Measurements from ENCODE around the gene EPHA4.
A peak's percentile ranks its signal among the peaks of the same experiment; 100 is the strongest.

The EPHA4 gene

GRCh38 chr2:221505605-221506004 is 66.5 kb downstream of the EPHA4 start:
- Histone ChIP-seq H3K9ac (ENCODE audit: low read length) (no peak overlapping the region), H3K27me3 (ENCODE audit: low read depth, low read length) (no peaks in the 10 kb centered on the region), H3K4me3 (ENCODE audit: low read length) (no peak overlapping the region), H2AFZ (ENCODE audit: low read depth, low read length) (no peak overlapping the region), H3K9me3 (ENCODE audit: insufficient read depth, low read length) (no peaks in the 10 kb centered on the region), H3K4me1 (ENCODE audit: low read length) (peaks cover 9% of the 10 kb centered on the region), H3K4me2 (ENCODE audit: low read length) (no peak overlapping the region), H3K36me3 (replicated peaks; ENCODE audit: low read depth, low read length) (peaks cover 3% of the 10 kb centered on the region), H3K27ac (ENCODE audit: low read length) (no peak overlapping the region), H4K20me1 (ENCODE audit: insufficient read depth, low read length) (no peaks in the 10 kb centered on the region), H3K79me2 (ENCODE audit: low read length) (no peaks in the 10 kb centered on the region)
- no peak for TF ChIP-seq CTCF (IDR thresholded peaks at IDR 0.05; ENCODE audit: low read depth, low read length)
- no peak for TF ChIP-seq EZH2phosphoT487 (IDR thresholded peaks at IDR 0.05; ENCODE audit: low read depth)

DNA sequence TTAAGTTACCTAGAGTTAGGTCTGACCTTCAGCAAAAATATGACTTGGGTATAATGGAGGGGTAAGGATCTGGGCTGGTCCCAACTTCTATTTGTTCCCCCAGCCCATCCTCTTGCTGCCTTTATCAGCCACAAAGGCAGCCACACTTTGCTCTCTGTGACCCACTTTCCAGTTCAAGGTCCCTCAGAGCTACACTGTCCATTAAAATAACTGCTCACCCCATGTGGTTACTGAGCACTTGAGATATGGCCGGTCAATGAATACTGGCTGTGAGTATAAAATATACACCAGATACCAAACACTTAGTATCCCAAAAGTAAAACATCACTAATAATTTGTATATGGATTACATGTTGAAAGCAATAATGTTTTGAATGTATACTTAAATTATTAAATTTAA is 67.2 kb downstream of the EPHA4 start:
- H3K9ac ChIP-seq (ENCODE audit: low read length) = no peak overlapping the region
- no peak overlapping the region for H3K4me2 ChIP-seq (ENCODE audit: low read length)
- no peaks in the 10 kb centered on the region for H3K79me2 ChIP-seq (ENCODE audit: low read length)
- no peaks in the 10 kb centered on the region for H4K20me1 ChIP-seq (ENCODE audit: insufficient read depth, low read length)
- no peak overlapping the region for H3K27ac ChIP-seq (ENCODE audit: low read length)
- no peaks in the 10 kb centered on the region for H3K36me3 ChIP-seq (replicated peaks; ENCODE audit: low read depth, low read length)
- no peak overlapping the region for H3K4me3 ChIP-seq (ENCODE audit: low read length)
- no peaks in the 10 kb centered on the region for H3K27me3 ChIP-seq (ENCODE audit: low read depth, low read length)
- no peak overlapping the region for H2AFZ ChIP-seq (ENCODE audit: low read depth, low read length)
- H3K9me3 ChIP-seq (ENCODE audit: insufficient read depth, low read length) = no peaks in the 10 kb centered on the region
- peaks cover 9% of the 10 kb centered on the region for H3K4me1 ChIP-seq (ENCODE audit: low read length)
- TF ChIP-seq EZH2phosphoT487 (IDR thresholded peaks at IDR 0.05; ENCODE audit: low read depth) = no peak
- TF ChIP-seq CTCF (IDR thresholded peaks at IDR 0.05; ENCODE audit: low read depth, low read length) = no peak

GRCh38 chr2:221503965-221504364 is 68.1 kb downstream of the EPHA4 start:
- Histone ChIP-seq H3K27me3 (ENCODE audit: low read depth, low read length) (no peaks in the 10 kb centered on the region), H3K4me3 (ENCODE audit: low read length) (0 out of 2 replicates have a peak overlapping the region, but pooled peaks have one; percentile 5), H2AFZ (ENCODE audit: low read depth, low read length) (no peak overlapping the region), H3K79me2 (ENCODE audit: low read length) (no peaks in the 10 kb centered on the region), H3K27ac (ENCODE audit: low read length) (no peak overlapping the region), H3K9me3 (ENCODE audit: insufficient read depth, low read length) (no peaks in the 10 kb centered on the region), H3K36me3 (replicated peaks; ENCODE audit: low read depth, low read length) (no peaks in the 10 kb centered on the region), H4K20me1 (ENCODE audit: insufficient read depth, low read length) (no peaks in the 10 kb centered on the region), H3K4me1 (ENCODE audit: low read length) (peaks cover 9% of the 10 kb centered on the region), H3K4me2 (ENCODE audit: low read length) (peak overlapping the region; percentile 52), H3K9ac (ENCODE audit: low read length) (no peak overlapping the region; the same call in 1 of the 2 replicates)
- TF ChIP-seq EZH2phosphoT487 (IDR thresholded peaks at IDR 0.05; ENCODE audit: low read depth) = no peak
- no peak for TF ChIP-seq CTCF (IDR thresholded peaks at IDR 0.05; ENCODE audit: low read depth, low read length)

GRCh38 chr2:221502270-221503010 is 69.7 kb downstream of the EPHA4 start:
- TF ChIP-seq CTCF (IDR thresholded peaks at IDR 0.05; ENCODE audit: low read depth, low read length) = no peak
- TF ChIP-seq EZH2phosphoT487 (IDR thresholded peaks at IDR 0.05; ENCODE audit: low read depth) = no peak
- H3K9me3 ChIP-seq (ENCODE audit: insufficient read depth, low read length) = no peaks in the 10 kb centered on the region
- H3K36me3 ChIP-seq (replicated peaks; ENCODE audit: low read depth, low read length) = no peaks in the 10 kb centered on the region
- H4K20me1 ChIP-seq (ENCODE audit: insufficient read depth, low read length) = no peaks in the 10 kb centered on the region
- no peak overlapping the region for H3K9ac ChIP-seq (ENCODE audit: low read length)
- no peak overlapping the region for H2AFZ ChIP-seq (ENCODE audit: low read depth, low read length)
- no peak overlapping the region for H3K27ac ChIP-seq (ENCODE audit: low read length)
- H3K27me3 ChIP-seq (ENCODE audit: low read depth, low read length) = no peaks in the 10 kb centered on the region
- H3K4me1 ChIP-seq (ENCODE audit: low read length) = peaks cover 9% of the 10 kb centered on the region
- no peak overlapping the region for H3K4me3 ChIP-seq (ENCODE audit: low read length)
- no peaks in the 10 kb centered on the region for H3K79me2 ChIP-seq (ENCODE audit: low read length)
- no peak overlapping the region for H3K4me2 ChIP-seq (ENCODE audit: low read length)
